Osteocyte (in vitro differentiated cells): ENCODE data around the gene FUT6. TPM values are rescaled to one million over a fixed set of nuclear protein-coding genes. Genes with fewer than 3 reads are reported as not detected.
"Not testable (repeated sequence)": the region's sequence is repeated elsewhere in the genome, so short reads cannot be mapped to it uniquely, and the experiment has no call there.

Experiments used
- DNase-seq: peaks from one replicate; pipeline ENCODE4 v3.0.0; 2021; ENCODE audit warnings: mixed read lengths; ENCODE audit not compliant: unreplicated experiment; ENCODE audit errors: extremely low spot score
- H3K27ac Mint-ChIP-seq: one replicate; pipeline ENCODE4 v1.8.0; 2021; ENCODE audit warnings: mild to moderate bottlenecking, mixed read lengths; ENCODE audit not compliant: unreplicated experiment
- H3K27me3 Mint-ChIP-seq: one replicate; pipeline ENCODE4 v1.8.0; 2021; ENCODE audit warnings: mixed read lengths; ENCODE audit not compliant: unreplicated experiment
- H3K36me3 Mint-ChIP-seq: one replicate; pipeline ENCODE4 v1.8.0; 2021; ENCODE audit warnings: mixed read lengths; ENCODE audit not compliant: unreplicated experiment
- H3K4me1 Mint-ChIP-seq: one replicate; pipeline ENCODE4 v1.8.0; 2021; ENCODE audit warnings: mixed read lengths; ENCODE audit not compliant: unreplicated experiment
- H3K4me3 Mint-ChIP-seq: one replicate; pipeline ENCODE4 v1.8.0; 2021; ENCODE audit warnings: mild to moderate bottlenecking, moderate library complexity, mixed read lengths; ENCODE audit not compliant: unreplicated experiment
- H3K9me3 Mint-ChIP-seq: one replicate; pipeline ENCODE4 v1.8.0; 2021; ENCODE audit warnings: mixed read lengths; ENCODE audit not compliant: unreplicated experiment
- CTCF ChIP-seq: fragments of 200-600 bp; sonication (generic); IDR thresholded peaks from 2 replicates; pipeline ENCODE4 v1.5.0; 2021; ENCODE audit warnings: antibody characterized with exemption, mild to moderate bottlenecking, moderate library complexity
- total RNA-seq: library from RNA; stranded (reverse); gene quantifications from 2 replicates; pipeline ENCODE4 v1.2.1, GENCODE V29; 2021

The FUT6 gene
- total RNA-seq, 1 donor from 2014 or later, result not detected

- no peak within 1 kb of the TSS for H3K4me3 Mint-ChIP-seq
- DNase-seq, result no peak
- H3K9me3 Mint-ChIP-seq, result no peaks in the 10 kb centered on the region
- no peaks in the 10 kb centered on the region for H3K36me3 Mint-ChIP-seq
- peaks cover 18% of the 10 kb centered on the region for H3K27me3 Mint-ChIP-seq
- TF ChIP-seq CTCF, result no peak
- no peak within 1 kb of the TSS for H3K27ac Mint-ChIP-seq
- peaks cover 1% of the 10 kb centered on the region for H3K4me1 Mint-ChIP-seq
Measured at GRCh38 chr19:5851302-5851701, 11.8 kb upstream of the FUT6 start, which contains the start of gene FUT3. FUT3 (minus strand) TSS chr19:5851449.

- no peak for DNase-seq
- no peak for TF ChIP-seq CTCF
- Mint-ChIP-seq H3K4me3 (no peak overlapping the region), H3K36me3 (no peaks in the 10 kb centered on the region), H3K27ac (no peak overlapping the region), H3K27me3 (peaks cover 18% of the 10 kb centered on the region), H3K9me3 (no peaks in the 10 kb centered on the region), H3K4me1 (peaks cover 1% of the 10 kb centered on the region)
Measured at GRCh38 chr19:5850743-5851293, 11.3 kb upstream of the FUT6 start.

- no peak for DNase-seq
- H3K4me1 Mint-ChIP-seq, result peaks cover 1% of the 10 kb centered on the region
- no peak overlapping the region for H3K27ac Mint-ChIP-seq
- no peaks in the 10 kb centered on the region for H3K36me3 Mint-ChIP-seq
- H3K9me3 Mint-ChIP-seq, result no peaks in the 10 kb centered on the region
- TF ChIP-seq CTCF, result no peak
- peaks cover 18% of the 10 kb centered on the region for H3K27me3 Mint-ChIP-seq
- H3K4me3 Mint-ChIP-seq, result no peak overlapping the region
Measured at GRCh38 chr19:5850189-5850588, 10.7 kb upstream of the FUT6 start.

- H3K36me3 Mint-ChIP-seq, H3K9me3 Mint-ChIP-seq, H3K4me3 Mint-ChIP-seq, H3K27ac Mint-ChIP-seq, H3K4me1 Mint-ChIP-seq, DNase-seq: not testable (repeated sequence)
- H3K27me3 Mint-ChIP-seq, result peaks cover 12% of the 10 kb centered on the region
Measured at GRCh38 chr19:5848621-5849020, 9.1 kb upstream of the FUT6 start.

GRCh38 chr19:5847846-5848245, 8.3 kb upstream of the FUT6 start:
- H3K4me3 Mint-ChIP-seq, H3K9me3 Mint-ChIP-seq, DNase-seq, H3K27ac Mint-ChIP-seq, H3K27me3 Mint-ChIP-seq, H3K4me1 Mint-ChIP-seq, H3K36me3 Mint-ChIP-seq: not testable (repeated sequence)

GRCh38 chr19:5844456-5845433, 5.2 kb upstream of the FUT6 start:
- no peak for DNase-seq
- no peak overlapping the region for H3K4me3 Mint-ChIP-seq
- no peaks in the 10 kb centered on the region for H3K4me1 Mint-ChIP-seq
- TF ChIP-seq CTCF, result no peak
- no peaks in the 10 kb centered on the region for H3K9me3 Mint-ChIP-seq
- H3K36me3 Mint-ChIP-seq, result no peaks in the 10 kb centered on the region
- H3K27me3 Mint-ChIP-seq, result no peaks in the 10 kb centered on the region
- H3K27ac Mint-ChIP-seq, result no peak overlapping the region
